H1 (cell line): ENCODE results near the gene C16orf90. TPM values are rescaled to one million over a fixed set of nuclear protein-coding genes. Genes with fewer than 3 reads are reported as not detected.
A peak's percentile ranks its signal among the peaks of the same experiment; 100 is the strongest.

Experiments used
- CTCF ChIA-PET: fragments of 300-600 bp; sonication (Branson Sonifier 250); formaldehyde crosslinking; loops from one replicate; lab custom pipeline; 2021; ENCODE audit not compliant: partially characterized antibody; lab: Charles Lee
- POLR2A ChIA-PET: fragments of 300-600 bp; sonication (Branson Sonifier 250); formaldehyde crosslinking; loops from one replicate; lab custom pipeline; 2021; ENCODE audit warnings: inconsistent platforms; ENCODE audit not compliant: partially characterized antibody; lab: Charles Lee
- DNase-seq, 2 experiments: peaks; one replicate each; pipeline versions ENCODE4 v3.0.0 to v3.0.0-alpha.2; 2010 to 2022; ENCODE audit warnings: low spot score in 2 of 2, low read depth in 1 of 2, mixed read lengths in 1 of 2
- FAIRE-seq: peaks from 2 replicates; lab custom pipeline; 2011; peaks lifted over from hg19 to GRCh38; lab: Jason Lieb, UNC
- H2AFZ ChIP-seq: 2 replicates; pipeline ENCODE4 v1.8.1; 2012; ENCODE audit warnings: low read length, inconsistent platforms
- H2AK5ac ChIP-seq: 2 replicates; pipeline ENCODE4 v1.6.1; 2013; ENCODE audit warnings: low read depth, low read length
- H2BK120ac ChIP-seq: replicated peaks from 2 replicates; pipeline ENCODE3; 2013; ENCODE audit warnings: low read depth, low read length, inconsistent platforms
- H2BK12ac ChIP-seq: 2 replicates; pipeline ENCODE4 v1.6.1; 2013; ENCODE audit warnings: low read depth, low read length
- H2BK15ac ChIP-seq: 2 replicates; pipeline ENCODE4 v1.6.1; 2013; ENCODE audit warnings: low read length
- H2BK20ac ChIP-seq: 2 replicates; pipeline ENCODE4 v1.6.1; 2013; ENCODE audit warnings: low read length
- H2BK5ac ChIP-seq: 2 replicates; pipeline ENCODE4 v1.6.1; 2013; ENCODE audit warnings: low read depth, low read length
- H3K14ac ChIP-seq: 2 replicates; pipeline ENCODE4 v1.6.1; 2013; ENCODE audit warnings: inconsistent platforms; ENCODE audit not compliant: insufficient read length
- H3K18ac ChIP-seq: 2 replicates; pipeline ENCODE4 v1.6.1; 2013; ENCODE audit warnings: low read length; ENCODE audit errors: extremely low read depth
- H3K23ac ChIP-seq: 2 replicates; pipeline ENCODE4 v1.6.1; 2013; ENCODE audit warnings: inconsistent platforms; ENCODE audit not compliant: insufficient read length
- H3K23me2 ChIP-seq: 2 replicates; pipeline ENCODE4 v1.6.1; 2013; ENCODE audit warnings: low read depth, low read length
- H3K27ac ChIP-seq: 2 replicates; pipeline ENCODE4 v1.6.1; 2011; ENCODE audit warnings: low read depth, low read length, inconsistent platforms
- H3K27me3 ChIP-seq, 4 experiments: replicated peaks in 1 of 4; 1 replicate in 1 of 4; 2 replicates in 3 of 4; pipeline versions ENCODE4 v1.6.1 to v1.8.1; 2011 to 2013; ENCODE audit warnings: low read length in 3 of 4, mild to moderate bottlenecking in 3 of 4, inconsistent platforms in 2 of 4, mixed read lengths in 2 of 4, moderate library complexity in 1 of 4; ENCODE audit not compliant: control insufficient read depth in 3 of 4, insufficient read depth in 3 of 4; ENCODE audit errors: extremely low read depth in 1 of 4
- H3K36me3 ChIP-seq, 4 experiments: 2 replicates each; pipeline versions ENCODE4 v1.6.1 to v1.8.1; 2011 to 2013; ENCODE audit warnings: mild to moderate bottlenecking in 4 of 4, low read length in 3 of 4, moderate library complexity in 2 of 4, control low read depth in 1 of 4, inconsistent platforms in 1 of 4; ENCODE audit not compliant: insufficient read depth in 4 of 4, control insufficient read depth in 2 of 4
- H3K4ac ChIP-seq: replicated peaks from 2 replicates; pipeline ENCODE3; 2013; ENCODE audit warnings: low read length, low read depth, mixed read lengths, inconsistent platforms; ENCODE audit not compliant: insufficient read length
- H3K4me1 ChIP-seq, 4 experiments: replicated peaks in 1 of 4; 1 replicate in 1 of 4; 2 replicates in 3 of 4; pipeline versions ENCODE4 v1.6.1 to v1.8.1; 2011 to 2013; ENCODE audit warnings: low read length in 3 of 4, inconsistent platforms in 2 of 4, mixed read lengths in 1 of 4; ENCODE audit not compliant: insufficient read depth in 4 of 4, control insufficient read depth in 3 of 4
- H3K4me2 ChIP-seq, 2 experiments: 2 replicates each; pipeline versions ENCODE4 v1.6.1 to v1.8.1; 2011 to 2013; ENCODE audit warnings: low read depth in 2 of 2, low read length in 2 of 2, control low read depth in 1 of 2, inconsistent platforms in 1 of 2, mild to moderate bottlenecking in 1 of 2; ENCODE audit not compliant: insufficient read depth in 1 of 2
- H3K4me3 ChIP-seq, 4 experiments: fragments of 200-600, 300-600 bp in 1 of 4; sonication (generic), shearing (Covaris generic), sonication (Bioruptor Twin) in 1 of 4; 2 replicates each; pipeline versions ENCODE4 v1.5.1 to v1.8.1; 2011 to 2016; ENCODE audit warnings: low read length in 4 of 4, low read depth in 3 of 4, control low read depth in 2 of 4, inconsistent platforms in 2 of 4, mild to moderate bottlenecking in 2 of 4, mixed read lengths in 1 of 4, moderate library complexity in 1 of 4; ENCODE audit not compliant: insufficient read depth in 2 of 4; ENCODE audit errors: extremely low read depth in 1 of 4
- H3K56ac ChIP-seq: replicated peaks from 2 replicates; pipeline ENCODE3; 2013; ENCODE audit warnings: low read depth, mild to moderate bottlenecking, mixed read lengths, low read length, inconsistent platforms; ENCODE audit not compliant: insufficient read length
- H3K79me1 ChIP-seq: 2 replicates; pipeline ENCODE4 v1.6.1; 2013; ENCODE audit warnings: low read depth, low read length, control low read depth
- H3K79me2 ChIP-seq, 2 experiments: 2 replicates each; pipeline versions ENCODE4 v1.6.1 to v1.8.1; 2012 to 2013; ENCODE audit warnings: low read length in 2 of 2, mild to moderate bottlenecking in 2 of 2, inconsistent platforms in 1 of 2; ENCODE audit not compliant: insufficient read depth in 2 of 2, control insufficient read depth in 1 of 2
- H3K9ac ChIP-seq, 4 experiments: replicated peaks in 1 of 4; 1 replicate in 1 of 4; 2 replicates in 3 of 4; pipeline versions ENCODE4 v1.6.1 to v1.8.1; 2011 to 2013; ENCODE audit warnings: low read depth in 3 of 4, low read length in 3 of 4, control low read depth in 2 of 4, mild to moderate bottlenecking in 2 of 4, moderate library complexity in 2 of 4, inconsistent platforms in 1 of 4; ENCODE audit errors: extremely low read depth in 1 of 4
- H3K9me3 ChIP-seq, 2 experiments: 2 replicates each; pipeline versions ENCODE4 v1.6.1 to v1.8.1; 2012 to 2013; ENCODE audit warnings: mild to moderate bottlenecking in 2 of 2, moderate library complexity in 2 of 2, control low read depth in 1 of 2, inconsistent platforms in 1 of 2, low read depth in 1 of 2, low read length in 1 of 2, mixed read lengths in 1 of 2; ENCODE audit not compliant: insufficient read depth in 2 of 2
- H4K20me1 ChIP-seq, 2 experiments: replicated peaks in 1 of 2; 2 replicates each; pipeline versions ENCODE3 to v1.8.1; 2011 to 2013; ENCODE audit warnings: inconsistent platforms in 2 of 2, low read length in 2 of 2, mild to moderate bottlenecking in 1 of 2; ENCODE audit not compliant: insufficient read depth in 2 of 2, control insufficient read depth in 1 of 2
- H4K5ac ChIP-seq: 2 replicates; pipeline ENCODE4 v1.6.1; 2013; ENCODE audit warnings: low read length, low read depth, mixed read lengths, inconsistent platforms; ENCODE audit not compliant: insufficient read length
- H4K8ac ChIP-seq: 2 replicates; pipeline ENCODE4 v1.8.0; 2013; ENCODE audit warnings: mild to moderate bottlenecking, moderate library complexity, low read length, inconsistent platforms; ENCODE audit not compliant: insufficient read depth; ENCODE audit errors: extremely low read depth
- H4K91ac ChIP-seq: replicated peaks from 2 replicates; pipeline ENCODE3; 2013; ENCODE audit warnings: low read length, mixed read lengths, inconsistent platforms; ENCODE audit not compliant: insufficient read length
- BACH1 ChIP-seq: IDR thresholded peaks from 2 replicates; pipeline ENCODE4 v1.6.1; 2012; ENCODE audit warnings: low read length, improper control_type of control experiment
- BRCA1 ChIP-seq: IDR thresholded peaks from 2 replicates; pipeline ENCODE4 v1.6.1; 2012; ENCODE audit warnings: low read depth, low read length, improper control_type of control experiment
- CHD1 ChIP-seq: IDR thresholded peaks from 2 replicates; pipeline ENCODE4 v1.6.1; 2012; ENCODE audit warnings: low read depth, low read length, improper control_type of control experiment
- HDAC6 ChIP-seq: IDR thresholded peaks from one replicate; pipeline ENCODE4 v1.7.1; 2012; ENCODE audit warnings: low read depth, mild to moderate bottlenecking, inconsistent platforms, low read length, moderate library complexity
- POU5F1 ChIP-seq: IDR thresholded peaks from 2 replicates; pipeline ENCODE4 v1.6.1; 2011; ENCODE audit warnings: low read depth, mild to moderate bottlenecking, low read length, moderate library complexity
- SIN3A ChIP-seq, 2 experiments: IDR thresholded peaks in 1 of 2; conservative IDR thresholded peaks in 1 of 2; 2 replicates each; pipeline ENCODE4 v1.6.1; 2011 to 2012; ENCODE audit warnings: low read length in 2 of 2, improper control_type of control experiment in 1 of 2, low read depth in 1 of 2, mild to moderate bottlenecking in 1 of 2
- TEAD4 ChIP-seq: IDR thresholded peaks from 2 replicates; pipeline ENCODE4 v1.6.1; 2012; ENCODE audit warnings: low read depth, low read length, inconsistent platforms, mixed read lengths
- WGBS, 2 experiments: shearing (Covaris generic) in 1 of 2; methylation state at CpG; one replicate each; pipeline versions ENCODE4 v1.1.6 to v1.1.7; 2013 to 2015; ENCODE audit warnings: low lambda C conversion rate in 2 of 2, mixed read lengths in 2 of 2, inconsistent platforms in 1 of 2, low coverage in 1 of 2, missing lambda C conversion rate in 1 of 2; ENCODE audit not compliant: insufficient replicate concordance in 2 of 2, insufficient coverage in 1 of 2, insufficient read length in 1 of 2; ENCODE audit errors: extremely low coverage in 1 of 2, missing lambda C conversion rate in 1 of 2; 5-methylcytosine and 5-hydroxymethylcytosine counted together
- polyA plus RNA-seq, 7 experiments: library from polyadenylated mRNA; depleted of rRNA in 3 of 7; stranded (reverse) in 5 of 7; unstranded in 2 of 7; fragments of >200 nt in 5 of 7; fragments of 200-250 nt in 2 of 7; gene quantifications; 1 replicate in 5 of 7; 2 replicates in 1 of 7; 4 replicates in 1 of 7; pipeline versions ENCODE4 v1.2.1 to v1.2.3, GENCODE V29; 2011 to 2013; ENCODE audit warnings: missing spikeins in 2 of 7, mixed read lengths in 2 of 7
- total RNA-seq: library from RNA; stranded (reverse); fragmentation: NEBNext Ultra II Directional; extraction: Animal tissue kit (Norgen Biotek cat#: 25700); gene quantifications from 2 replicates; pipeline ENCODE4 v1.2.1, GENCODE V29; 2021
- TF ChIP-seq, protein P1 (sequence below): IDR thresholded peaks from 2 replicates; pipeline ENCODE4 v1.6.1; 2012; ENCODE audit warnings: low read length, inconsistent platforms
- TF ChIP-seq, protein P2 (sequence below), 3 experiments: IDR thresholded peaks; 1 replicate in 2 of 3; 2 replicates in 1 of 3; pipeline versions ENCODE4 v1.5.1 to v1.6.1; 2011; ENCODE audit warnings: low read length in 3 of 3, mild to moderate bottlenecking in 3 of 3, inconsistent platforms in 2 of 3, low read depth in 1 of 3, moderate library complexity in 1 of 3; ENCODE audit not compliant: insufficient read depth in 1 of 3; ENCODE audit errors: control extremely low read depth in 1 of 3

The C16orf90 gene
- total and polyA plus RNA-seq, 2 of the 8 experiments (the other 6 are each of a cell fraction or from before 2014, with no cell fraction given), result not detected

DNA sequence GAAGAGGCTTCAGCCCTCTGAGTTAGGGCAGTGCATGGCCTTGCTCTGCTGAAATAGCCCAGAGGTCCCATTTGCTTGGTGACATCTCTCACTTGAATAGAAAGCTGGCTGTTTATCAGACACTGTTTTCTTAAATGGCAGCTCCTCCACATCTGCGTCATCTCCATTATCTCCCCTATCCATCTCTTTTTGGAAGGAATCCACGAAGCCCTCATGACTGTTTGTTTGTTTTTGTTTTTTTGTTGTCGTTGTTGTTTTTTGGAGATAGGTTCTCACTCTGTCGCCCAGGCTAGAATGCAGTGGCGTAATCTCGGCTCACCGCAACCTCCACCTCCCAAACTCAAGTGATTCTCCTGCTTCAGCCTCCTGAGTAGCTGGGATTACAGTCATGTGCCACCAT lies 35.2 kb downstream of the C16orf90 start:
- POLR2A ChIA-PET, result interaction anchor here (1.1 kb wide), 1 partner anchor 16 kb away, joined by 3 read pairs; no protein-coding TSS in a partner anchor
- TF ChIP-seq HDAC6, result no peak
- TF ChIP-seq POU5F1, result no peak
- no peak for TF ChIP-seq BRCA1
- TF ChIP-seq TEAD4, result no peak
- TF ChIP-seq, protein P1, sequence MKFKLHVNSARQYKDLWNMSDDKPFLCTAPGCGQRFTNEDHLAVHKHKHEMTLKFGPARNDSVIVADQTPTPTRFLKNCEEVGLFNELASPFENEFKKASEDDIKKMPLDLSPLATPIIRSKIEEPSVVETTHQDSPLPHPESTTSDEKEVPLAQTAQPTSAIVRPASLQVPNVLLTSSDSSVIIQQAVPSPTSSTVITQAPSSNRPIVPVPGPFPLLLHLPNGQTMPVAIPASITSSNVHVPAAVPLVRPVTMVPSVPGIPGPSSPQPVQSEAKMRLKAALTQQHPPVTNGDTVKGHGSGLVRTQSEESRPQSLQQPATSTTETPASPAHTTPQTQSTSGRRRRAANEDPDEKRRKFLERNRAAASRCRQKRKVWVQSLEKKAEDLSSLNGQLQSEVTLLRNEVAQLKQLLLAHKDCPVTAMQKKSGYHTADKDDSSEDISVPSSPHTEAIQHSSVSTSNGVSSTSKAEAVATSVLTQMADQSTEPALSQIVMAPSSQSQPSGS, result no peak
- TF ChIP-seq BACH1, result no peak
- TF ChIP-seq, protein P2, sequence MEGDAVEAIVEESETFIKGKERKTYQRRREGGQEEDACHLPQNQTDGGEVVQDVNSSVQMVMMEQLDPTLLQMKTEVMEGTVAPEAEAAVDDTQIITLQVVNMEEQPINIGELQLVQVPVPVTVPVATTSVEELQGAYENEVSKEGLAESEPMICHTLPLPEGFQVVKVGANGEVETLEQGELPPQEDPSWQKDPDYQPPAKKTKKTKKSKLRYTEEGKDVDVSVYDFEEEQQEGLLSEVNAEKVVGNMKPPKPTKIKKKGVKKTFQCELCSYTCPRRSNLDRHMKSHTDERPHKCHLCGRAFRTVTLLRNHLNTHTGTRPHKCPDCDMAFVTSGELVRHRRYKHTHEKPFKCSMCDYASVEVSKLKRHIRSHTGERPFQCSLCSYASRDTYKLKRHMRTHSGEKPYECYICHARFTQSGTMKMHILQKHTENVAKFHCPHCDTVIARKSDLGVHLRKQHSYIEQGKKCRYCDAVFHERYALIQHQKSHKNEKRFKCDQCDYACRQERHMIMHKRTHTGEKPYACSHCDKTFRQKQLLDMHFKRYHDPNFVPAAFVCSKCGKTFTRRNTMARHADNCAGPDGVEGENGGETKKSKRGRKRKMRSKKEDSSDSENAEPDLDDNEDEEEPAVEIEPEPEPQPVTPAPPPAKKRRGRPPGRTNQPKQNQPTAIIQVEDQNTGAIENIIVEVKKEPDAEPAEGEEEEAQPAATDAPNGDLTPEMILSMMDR (IDR thresholded peaks at IDR 0.05; ENCODE audit: control extremely low read depth in 1 of 3, insufficient read depth in 1 of 3, low read depth in 1 of 3, low read length in 3 of 3), result no peak
- no peak for TF ChIP-seq SIN3A (conservative IDR thresholded peaks at IDR 0.05 in 1 of 2, IDR thresholded peaks at IDR 0.05 in 1 of 2; ENCODE audit: low read depth in 1 of 2, low read length in 2 of 2)
- no peak for TF ChIP-seq CHD1

More for the DNA sequence above, 35.2 kb downstream of the C16orf90 start:
- Histone ChIP-seq H3K27ac (no peak overlapping the region), H3K4me3 (peak overlapping the region in 3 of 4 experiments; percentile 11 to 97 (median 16); a peak in 3 of 8 replicates), H2BK20ac (no peak overlapping the region), H4K5ac (no peak overlapping the region), H3K27me3 (no peaks in the 10 kb centered on the region), H2AK5ac (no peak overlapping the region), H2BK5ac (no peak overlapping the region), H2BK120ac (no peak overlapping the region), H3K9me3 (no peaks in the 10 kb centered on the region), H4K91ac (no peak overlapping the region), H3K4me2 (peak overlapping the region; percentile 72 to 85), H2BK12ac (no peak overlapping the region), H3K79me2 (peaks cover 12 to 68% of the 10 kb centered on the region in 2 experiments), H3K36me3 (no peaks in the 10 kb centered on the region), H3K23ac (no peak overlapping the region), H3K56ac (no peak overlapping the region), H4K20me1 (peaks cover 8 to 15% of the 10 kb centered on the region in 2 experiments), H3K14ac (no peak overlapping the region), H3K23me2 (peaks cover 8% of the 10 kb centered on the region; the same call in 1 of the 2 replicates), H2AFZ (no peak overlapping the region), H3K9ac (0 out of 7 replicates have a peak overlapping the region, but pooled peaks of 1 of the 4 experiments have one; percentile 12), H3K4me1 (peaks cover 6 to 31% (median 18%) of the 10 kb centered on the region in 4 experiments; a peak in 6 of 7 replicates), H4K8ac (no peak overlapping the region), H3K79me1 (peaks cover 5% of the 10 kb centered on the region; the same call in 1 of the 2 replicates), H2BK15ac (no peak overlapping the region), H3K4ac (no peak overlapping the region), H3K18ac (no peak overlapping the region)
- CTCF ChIA-PET, result interaction anchor here (0.6 to 0.7 kb wide), 3 partner anchors 9 to 1054 kb away, joined by 3 to 4 read pairs (median 3); no protein-coding TSS in a partner anchor
- 87% methylated on average over 7 of the region's 7 CpGs; no CpG with 5 or more reads in 1 of the 2 experiments for WGBS, 2 experiments
- no peak for FAIRE-seq
- DNase-seq, result no peak
